HG03378 (cell line): Measurements from ENCODE around the gene F10.

Source experiments
- ATAC-seq: cut with Tn5 transposase; IDR thresholded peaks from one replicate; pipeline ENCODE4 v1.9.1; 2021; ENCODE audit warnings: mild to moderate bottlenecking, moderate library complexity; ENCODE audit not compliant: unreplicated experiment

Gene F10

DNA sequence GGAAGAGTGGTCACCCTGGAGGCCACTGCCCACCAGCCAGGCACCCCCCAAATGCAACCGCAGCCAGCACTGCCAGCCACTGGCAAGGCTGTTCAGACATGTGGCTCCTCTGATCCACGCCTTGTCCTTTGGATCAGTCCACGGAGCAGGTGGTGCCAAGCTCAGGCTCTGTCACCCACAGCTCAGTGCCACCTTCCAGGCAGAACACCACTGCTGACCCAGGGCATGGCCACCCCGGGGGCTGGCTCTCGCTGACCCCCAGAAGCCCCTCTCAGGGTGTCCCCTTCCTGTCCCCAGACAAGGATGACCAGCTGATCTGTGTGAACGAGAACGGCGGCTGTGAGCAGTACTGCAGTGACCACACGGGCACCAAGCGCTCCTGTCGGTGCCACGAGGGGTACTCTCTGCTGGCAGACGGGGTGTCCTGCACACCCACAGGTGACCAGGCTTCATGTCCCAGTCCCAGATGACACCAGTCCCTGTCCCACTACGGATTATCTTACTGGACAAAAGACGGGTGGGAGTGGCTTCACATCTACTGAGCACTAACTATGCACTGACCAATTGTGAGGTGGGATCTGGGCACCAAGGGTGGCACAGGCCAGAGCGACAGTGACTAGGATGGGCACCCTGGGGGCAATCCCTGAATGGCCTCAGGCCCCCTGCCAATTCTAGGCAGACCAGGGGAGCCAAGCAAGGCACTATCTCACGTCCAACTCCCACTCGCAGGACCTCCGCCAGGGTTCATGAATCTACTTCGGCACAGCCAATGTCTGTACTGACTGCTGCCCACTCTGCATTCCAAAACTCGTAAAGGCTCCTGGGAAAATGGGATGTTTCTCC lies 7.0 kb upstream of the F10 start:
- ATAC-seq = no peak

DNA sequence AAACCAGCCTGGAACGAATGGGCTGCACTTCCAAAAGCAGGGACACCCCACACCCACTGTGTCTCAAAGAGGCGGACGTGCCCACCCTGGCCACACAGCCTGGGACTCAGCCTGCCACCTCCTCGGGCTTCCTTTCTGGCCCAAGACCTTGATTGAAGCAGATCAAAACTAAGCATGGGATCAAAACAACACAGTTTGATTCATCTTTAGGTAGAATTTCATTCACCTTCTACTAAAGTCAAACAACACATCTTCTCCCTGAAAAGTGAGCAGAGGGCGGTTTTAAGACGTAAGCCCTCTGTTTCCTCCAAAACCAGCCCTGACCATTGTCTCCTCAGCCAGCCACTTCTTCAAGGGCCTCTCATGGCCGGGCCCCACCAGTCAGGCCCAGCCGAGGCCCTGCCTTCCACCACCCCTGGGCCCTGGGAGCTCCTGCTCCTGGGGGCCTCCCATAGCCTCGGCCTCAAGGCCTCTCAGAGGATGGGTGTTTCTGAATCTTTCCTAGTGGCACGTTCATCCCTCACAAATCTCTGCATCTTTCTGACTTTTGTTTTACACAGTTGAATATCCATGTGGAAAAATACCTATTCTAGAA lies 6.3 kb upstream of the F10 start:
- ATAC-seq = no peak

DNA sequence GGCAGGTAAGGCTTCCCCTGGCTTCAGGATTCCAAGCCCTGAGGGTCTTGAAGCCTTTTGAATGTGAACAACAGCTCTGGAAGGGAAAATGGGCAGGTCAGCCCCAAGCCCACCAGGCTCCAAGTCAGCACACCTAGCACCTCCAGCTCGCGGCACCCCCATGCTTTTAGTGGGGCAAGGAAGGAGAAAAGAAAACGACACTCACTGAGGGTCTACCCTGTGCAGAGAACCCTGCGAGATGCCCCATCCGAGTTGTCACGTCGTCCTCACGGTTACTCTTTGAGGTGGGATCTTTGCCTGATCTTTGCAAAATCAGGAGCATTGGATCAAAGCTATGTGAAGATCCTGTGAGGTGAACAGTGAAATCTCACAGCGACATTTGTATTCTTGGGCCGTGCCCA lies 5.7 kb upstream of the F10 start:
- no peak for ATAC-seq

DNA sequence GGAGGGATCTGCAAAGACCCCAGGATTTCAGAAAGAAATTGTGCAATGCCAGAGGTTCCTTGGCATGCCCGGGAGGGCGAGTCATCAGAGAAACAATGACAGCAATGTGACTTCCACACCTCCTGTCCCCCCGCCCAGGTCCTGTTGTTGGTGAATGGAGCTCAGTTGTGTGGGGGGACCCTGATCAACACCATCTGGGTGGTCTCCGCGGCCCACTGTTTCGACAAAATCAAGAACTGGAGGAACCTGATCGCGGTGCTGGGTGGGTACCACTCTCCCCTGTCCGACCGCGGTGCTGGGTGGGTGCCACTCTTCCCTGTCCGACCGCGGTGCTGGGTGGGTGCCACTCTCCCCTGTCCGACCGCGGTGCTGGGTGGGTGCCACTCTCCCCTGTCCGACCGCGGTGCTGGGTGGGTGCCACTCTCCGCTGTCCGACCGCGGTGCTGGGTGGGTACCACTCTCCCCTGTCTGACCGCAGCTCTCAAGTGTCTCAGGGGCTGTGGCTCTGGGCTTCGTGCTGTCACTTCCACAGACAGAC lies 5.2 kb upstream of the F10 start:
- no peak for ATAC-seq

DNA sequence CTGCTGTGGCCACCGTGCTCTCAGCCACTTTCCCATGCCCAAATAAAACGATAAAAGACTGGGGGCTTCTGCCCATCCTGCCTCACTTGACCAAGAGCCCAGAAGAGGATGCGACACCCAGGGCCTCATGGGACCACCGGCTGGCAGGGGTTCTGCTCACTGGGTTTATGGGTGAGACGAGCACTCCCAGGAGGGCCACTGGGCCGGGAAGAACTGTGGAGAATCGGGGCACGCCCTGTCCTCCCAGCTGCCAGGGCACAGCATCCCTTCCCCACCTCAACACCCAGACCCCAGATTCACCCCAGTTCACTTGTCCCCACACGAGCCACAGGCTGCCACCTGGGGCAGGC lies 4.7 kb upstream of the F10 start:
- ATAC-seq = no peak

DNA sequence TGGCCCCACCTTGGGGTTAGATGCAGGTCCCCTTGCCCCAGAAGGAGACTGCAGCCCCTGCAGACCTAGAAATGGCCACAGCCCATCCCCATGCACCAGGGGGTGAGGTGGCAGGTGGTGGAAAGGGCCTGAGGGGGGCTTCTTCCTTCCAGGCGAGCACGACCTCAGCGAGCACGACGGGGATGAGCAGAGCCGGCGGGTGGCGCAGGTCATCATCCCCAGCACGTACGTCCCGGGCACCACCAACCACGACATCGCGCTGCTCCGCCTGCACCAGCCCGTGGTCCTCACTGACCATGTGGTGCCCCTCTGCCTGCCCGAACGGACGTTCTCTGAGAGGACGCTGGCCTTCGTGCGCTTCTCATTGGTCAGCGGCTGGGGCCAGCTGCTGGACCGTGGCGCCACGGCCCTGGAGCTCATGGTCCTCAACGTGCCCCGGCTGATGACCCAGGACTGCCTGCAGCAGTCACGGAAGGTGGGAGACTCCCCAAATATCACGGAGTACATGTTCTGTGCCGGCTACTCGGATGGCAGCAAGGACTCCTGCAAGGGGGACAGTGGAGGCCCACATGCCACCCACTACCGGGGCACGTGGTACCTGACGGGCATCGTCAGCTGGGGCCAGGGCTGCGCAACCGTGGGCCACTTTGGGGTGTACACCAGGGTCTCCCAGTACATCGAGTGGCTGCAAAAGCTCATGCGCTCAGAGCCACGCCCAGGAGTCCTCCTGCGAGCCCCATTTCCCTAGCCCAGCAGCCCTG lies 4.2 kb upstream of the F10 start:
- no peak for ATAC-seq

DNA sequence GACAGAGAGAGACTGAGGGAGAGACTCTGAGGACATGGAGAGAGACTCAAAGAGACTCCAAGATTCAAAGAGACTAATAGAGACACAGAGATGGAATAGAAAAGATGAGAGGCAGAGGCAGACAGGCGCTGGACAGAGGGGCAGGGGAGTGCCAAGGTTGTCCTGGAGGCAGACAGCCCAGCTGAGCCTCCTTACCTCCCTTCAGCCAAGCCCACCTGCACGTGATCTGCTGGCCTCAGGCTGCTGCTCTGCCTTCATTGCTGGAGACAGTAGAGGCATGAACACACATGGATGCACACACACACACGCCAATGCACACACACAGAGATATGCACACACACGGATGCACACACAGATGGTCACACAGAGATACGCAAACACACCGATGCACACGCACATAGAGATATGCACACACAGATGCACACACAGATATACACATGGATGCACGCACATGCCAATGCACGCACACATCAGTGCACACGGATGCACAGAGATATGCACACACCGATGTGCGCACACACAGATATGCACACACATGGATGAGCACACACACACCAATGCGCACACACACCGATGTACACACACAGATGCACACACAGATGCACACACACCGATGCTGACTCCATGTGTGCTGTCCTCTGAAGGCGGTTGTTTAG lies 3.3 kb upstream of the F10 start:
- ATAC-seq = no peak

DNA sequence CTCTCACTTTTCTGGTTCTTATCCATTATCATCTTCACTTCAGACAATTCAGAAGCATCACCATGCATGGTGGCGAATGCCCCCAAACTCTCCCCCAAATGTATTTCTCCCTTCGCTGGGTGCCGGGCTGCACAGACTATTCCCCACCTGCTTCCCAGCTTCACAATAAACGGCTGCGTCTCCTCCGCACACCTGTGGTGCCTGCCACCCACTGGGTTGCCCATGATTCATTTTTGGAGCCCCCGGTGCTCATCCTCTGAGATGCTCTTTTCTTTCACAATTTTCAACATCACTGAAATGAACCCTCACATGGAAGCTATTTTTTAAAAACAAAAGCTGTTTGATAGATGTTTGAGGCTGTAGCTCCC lies 2.8 kb upstream of the F10 start:
- ATAC-seq = no peak

DNA sequence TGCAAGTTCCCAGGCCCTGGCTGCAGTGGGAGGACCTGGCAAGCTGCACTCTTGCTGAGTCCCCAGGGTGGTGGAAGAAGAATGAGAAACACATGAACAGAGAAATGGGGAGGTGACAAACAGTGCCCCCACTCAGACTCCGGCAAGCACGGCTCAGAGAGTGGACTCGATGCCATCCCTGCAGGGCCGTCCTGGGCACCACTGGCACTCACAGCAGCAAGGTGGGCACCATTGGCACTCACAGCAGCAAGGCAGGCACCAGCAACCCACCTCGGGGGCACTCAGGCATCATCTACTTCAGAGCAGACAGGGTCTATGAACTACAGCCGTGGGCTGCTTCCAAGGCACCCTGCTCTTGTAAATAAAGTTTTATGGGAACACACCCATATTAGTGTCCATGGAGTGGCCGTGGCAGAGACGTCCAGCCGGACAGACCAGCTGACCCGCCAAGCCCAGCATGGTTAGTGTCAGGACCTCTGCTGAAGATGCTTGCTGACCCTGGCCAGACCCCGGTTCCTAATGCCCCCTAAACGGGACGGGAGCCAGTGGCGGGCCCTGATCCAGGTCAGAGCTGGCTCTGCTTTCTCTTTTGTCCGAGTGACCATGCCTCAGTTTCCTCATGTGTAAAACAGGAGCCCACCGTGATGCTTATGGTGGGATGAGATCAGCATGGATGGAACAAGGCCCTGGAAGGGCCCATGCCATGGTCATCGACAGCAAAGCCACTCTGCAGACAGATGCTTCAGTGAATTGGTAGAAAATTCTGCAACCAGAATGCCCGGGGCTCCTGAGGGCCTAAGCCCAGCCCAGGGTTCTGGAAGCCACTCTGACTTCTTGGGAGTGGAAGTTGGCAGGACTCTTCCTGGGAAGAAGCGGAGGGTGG lies 2.1 kb upstream of the F10 start:
- ATAC-seq = no peak

DNA sequence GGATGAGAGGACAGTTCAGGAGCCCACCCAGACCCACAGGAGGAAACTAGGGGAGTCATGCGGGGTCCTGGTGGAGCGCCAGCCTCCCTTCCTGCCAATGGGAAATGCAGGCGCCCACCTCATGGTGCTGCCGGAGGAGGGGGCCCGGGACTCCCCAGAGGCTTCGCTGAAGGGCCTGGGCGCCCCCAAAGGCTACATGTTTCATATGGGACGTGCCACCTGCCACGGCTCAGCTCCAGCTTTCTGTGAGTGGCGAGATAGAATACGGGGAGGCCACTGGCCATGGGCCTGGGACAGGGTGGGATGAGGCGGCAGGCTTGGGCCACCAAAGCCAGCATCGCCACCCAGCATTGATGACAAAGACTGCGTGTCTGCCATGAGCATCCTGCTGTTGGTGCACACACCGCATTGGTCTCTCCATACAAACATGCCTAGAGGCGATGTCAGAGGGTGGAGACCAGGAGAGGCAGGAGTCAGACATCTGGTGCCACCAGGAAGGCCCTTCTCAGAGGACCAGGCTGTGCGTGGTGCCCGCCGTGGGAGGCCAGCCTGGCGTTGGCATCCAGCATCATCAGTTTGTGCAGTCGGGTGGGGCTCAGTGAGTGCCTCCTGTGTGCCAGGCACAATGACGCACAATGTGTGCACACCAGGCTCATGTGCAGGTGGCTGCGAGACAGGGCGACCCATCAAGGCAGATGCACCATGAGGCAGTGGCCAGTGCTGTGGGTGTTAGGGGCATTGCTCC lies 1.2 kb upstream of the F10 start:
- ATAC-seq = no peak

DNA sequence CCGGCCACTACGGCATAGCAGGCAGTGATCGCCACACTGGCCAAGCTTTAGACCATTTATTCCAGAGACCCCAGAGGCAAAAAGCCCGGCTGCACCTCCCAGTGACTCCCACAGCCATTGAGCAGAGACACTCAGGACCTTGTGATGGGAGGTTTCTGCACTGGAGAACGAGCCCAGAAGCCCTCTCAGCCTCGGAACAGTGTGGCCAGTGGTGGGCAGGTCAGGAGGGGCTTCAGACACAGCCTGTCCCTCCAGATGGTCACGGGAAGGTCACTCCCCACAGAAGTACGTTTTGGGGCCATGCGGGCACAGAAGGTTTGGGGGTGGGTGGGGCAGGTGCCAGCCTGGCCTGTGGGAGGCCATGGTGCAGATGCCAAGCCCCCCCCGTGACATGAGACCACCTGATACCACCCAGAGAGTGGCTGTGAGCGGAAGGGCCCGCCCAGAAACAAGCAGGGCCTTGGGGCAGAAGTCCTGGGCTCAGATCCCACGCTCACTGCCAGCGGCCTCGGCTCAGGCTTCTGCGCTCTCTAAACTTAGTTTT lies 599 bp upstream of the F10 start:
- ATAC-seq = no peak

DNA sequence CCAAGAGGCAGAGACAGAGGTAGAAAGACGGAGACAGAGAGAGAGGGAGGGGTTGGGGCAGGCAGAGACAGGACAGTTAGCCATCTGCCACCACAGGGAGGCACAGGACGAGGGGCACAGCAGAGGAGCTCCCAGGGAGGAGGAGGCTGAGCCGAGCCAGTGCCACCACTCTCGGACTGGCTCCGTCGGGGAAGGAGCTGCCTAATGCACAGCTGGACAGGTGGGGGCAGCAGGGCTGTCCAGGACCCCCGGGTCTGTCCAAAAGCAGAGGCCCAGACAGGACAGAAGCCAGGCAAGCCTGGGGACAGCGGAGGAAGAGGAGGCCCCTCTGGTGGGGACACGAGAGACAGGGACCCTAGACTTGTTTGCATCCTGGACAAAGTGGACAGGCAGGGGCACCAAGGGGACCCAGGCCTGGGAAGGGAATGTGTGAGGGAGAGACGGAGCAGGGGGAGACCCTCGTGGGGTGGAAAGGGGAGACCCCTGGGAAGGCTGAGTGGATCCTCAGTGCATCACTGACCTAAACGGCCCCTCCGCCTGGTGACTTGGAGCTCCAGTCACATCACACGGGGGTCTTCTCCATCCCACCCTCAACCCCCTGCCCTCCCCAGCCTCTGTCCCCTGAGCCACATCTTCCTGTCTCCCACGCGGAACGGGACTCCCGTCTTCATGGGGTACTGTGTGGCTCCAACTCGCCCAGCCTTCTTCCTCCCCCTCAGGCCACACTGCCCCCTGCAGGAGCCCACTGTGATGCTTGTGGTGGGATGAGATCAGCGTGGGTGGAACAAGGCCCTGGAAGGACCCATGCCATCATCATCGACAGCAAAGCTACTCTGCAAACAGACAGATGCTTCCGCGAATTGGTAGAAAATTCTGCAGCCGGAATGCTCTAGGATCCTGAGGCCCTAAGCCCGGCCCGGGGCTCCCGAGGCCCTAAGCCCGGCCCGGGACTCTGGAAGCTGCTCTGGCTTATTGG lies 915 bp downstream of the F10 start:
- ATAC-seq = no peak

DNA sequence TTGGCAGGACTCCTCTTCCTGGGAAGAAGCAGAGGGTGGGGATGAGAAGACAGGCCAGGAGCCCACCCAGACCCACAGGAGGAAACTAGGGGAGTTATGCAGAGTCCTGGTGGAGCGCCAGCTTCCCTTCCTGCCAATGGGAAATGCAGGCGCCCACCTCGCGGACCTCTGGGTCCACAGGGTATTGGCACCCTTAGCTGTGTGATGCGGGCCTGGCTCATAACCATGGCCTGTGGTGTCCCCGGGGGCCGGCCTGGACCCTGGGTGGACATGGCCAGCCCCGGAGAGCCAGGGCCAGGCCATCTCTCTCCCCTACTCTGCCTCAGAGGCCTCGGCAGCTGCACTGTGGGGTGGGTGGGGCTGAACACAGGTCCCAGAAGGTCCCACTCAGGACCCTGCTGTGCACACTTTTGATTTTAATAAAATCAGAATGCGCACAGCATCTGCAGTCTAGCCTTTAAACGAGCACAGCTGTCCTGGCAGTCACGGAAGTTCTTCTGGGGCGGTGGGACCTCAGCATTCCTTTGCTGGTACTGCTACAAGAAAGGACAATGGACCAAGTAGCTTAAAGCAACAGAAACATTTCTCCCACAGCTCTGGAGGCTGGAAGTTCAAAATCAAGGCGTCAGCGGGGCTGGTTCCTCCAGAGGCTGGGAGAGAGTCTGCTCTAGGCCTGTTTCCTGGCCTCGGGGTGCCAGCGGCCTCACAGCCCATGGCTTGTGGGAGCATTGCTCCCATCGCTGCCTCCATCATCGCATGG lies 1.8 kb downstream of the F10 start:
- no peak for ATAC-seq

DNA sequence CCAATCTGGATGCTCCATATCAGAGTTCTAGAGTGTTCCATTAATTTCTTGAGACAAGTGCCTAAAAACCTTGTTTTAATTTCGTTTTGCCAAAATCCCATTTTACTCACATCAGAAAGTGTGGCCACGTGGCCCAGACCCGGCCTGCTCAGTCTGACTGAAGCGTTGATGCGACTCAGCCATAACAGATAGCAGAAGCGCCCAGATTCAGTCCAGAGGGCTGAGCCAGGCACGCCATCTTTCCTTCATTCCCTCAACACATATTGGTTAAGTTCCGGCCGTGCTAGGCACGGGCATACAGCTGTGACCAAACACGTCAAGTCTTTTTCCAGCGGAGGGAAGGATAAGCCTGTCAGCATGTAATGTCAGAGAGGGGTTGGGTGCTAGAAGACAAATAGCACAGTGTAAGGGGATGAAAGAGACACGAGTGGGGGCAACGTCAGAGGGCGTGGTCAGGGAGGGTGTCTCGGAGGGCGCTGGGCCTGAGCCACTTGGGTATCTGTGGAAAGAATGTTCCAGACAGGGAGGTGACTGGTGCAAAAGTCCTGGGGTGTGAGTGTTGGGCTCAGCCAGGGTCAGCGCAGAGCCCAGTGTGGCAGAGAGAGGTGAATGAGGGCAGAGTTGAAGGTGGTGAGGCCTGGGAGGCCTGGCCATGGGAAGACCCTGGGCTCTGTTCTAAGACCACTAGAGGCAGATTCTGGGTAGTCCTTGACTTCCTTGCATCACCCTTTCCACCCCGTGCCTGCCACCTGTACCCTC lies 3.1 kb downstream of the F10 start:
- ATAC-seq = no peak

DNA sequence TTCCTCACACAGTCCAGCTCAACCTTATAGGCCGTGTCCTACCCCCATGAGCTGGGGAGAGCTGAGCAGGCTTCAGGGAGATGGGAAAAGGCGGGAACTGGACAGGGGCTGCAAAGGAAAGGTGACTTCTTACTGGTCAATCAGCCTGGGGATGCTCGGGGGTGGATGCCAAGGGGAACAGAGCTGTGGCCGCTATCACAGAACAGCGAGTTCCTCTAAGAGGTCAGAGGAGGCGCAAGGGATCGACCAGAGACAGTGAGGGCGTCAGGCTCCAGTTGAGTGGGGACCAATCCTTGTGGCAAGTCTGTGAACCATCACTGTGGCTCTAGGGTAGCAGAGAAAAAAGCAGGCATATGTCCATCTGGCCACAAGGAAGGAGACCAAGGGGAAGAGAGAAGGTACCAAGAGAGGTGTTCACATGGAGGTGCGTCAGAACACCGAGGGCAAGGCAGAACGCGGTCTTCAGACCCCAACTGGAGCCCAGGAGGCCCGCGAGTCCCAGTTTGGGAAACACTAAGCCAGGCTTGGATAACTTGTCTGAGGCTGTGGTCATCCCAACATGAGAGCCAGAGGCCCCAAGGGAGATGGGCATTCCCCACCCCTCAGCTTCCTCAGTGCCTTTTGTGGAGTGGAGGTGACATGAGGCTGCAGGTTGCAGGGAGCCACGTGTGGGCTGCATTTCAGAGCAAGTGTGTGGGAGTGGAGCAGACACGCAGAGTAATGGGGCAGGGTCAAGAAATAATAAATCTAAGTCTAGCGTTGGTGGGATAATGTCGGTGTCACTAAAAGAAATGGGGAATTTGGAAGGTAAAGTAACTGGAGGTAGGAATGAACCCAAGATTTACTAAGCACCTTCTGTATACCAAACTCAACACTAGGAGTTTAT lies 3.9 kb downstream of the F10 start:
- ATAC-seq = no peak

DNA sequence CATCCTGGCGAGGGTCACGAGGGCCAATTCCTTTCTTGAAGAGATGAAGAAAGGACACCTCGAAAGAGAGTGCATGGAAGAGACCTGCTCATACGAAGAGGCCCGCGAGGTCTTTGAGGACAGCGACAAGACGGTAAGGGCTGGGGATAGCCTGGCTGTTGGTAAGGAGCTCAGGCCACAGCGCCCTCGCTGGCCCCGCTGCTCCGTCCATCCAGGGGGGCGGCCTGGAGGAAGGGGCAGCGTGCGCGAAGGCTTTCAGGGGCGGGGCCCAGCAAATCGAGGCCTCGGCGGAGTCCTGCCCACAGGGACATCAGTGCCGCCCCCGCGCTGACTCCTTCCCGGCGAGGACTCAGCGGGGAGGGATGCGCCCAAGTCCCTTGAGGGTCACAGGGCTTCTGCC lies 6.9 kb downstream of the F10 start:
- ATAC-seq = no peak
